ENCODE measurements around the gene RABAC1.

- TF ChIP-seq POLR2A (IDR thresholded peaks at IDR 0.05; ENCODE audit: low read length) (no peak), GATA1 (IDR thresholded peaks at IDR 0.05; ENCODE audit: low read depth, low read length) (no peak)
Observed at GRCh38 chr19:41917676-41918075, 41.4 kb downstream of the RABAC1 start.

Measured in erythroblast (primary cell).